Skeletal muscle cell (primary cell): ENCODE measurements around the gene MSMP.

Experiments
- DNase-seq: peaks from one replicate; pipeline ENCODE4 v3.0.0-alpha.2; 2010; ENCODE audit warnings: low read depth
- H3K4me3 ChIP-seq: 2 replicates; pipeline ENCODE4 v1.5.1; 2011; ENCODE audit warnings: low read depth, mild to moderate bottlenecking, control low read depth, low read length, moderate library complexity

The MSMP gene

DNA sequence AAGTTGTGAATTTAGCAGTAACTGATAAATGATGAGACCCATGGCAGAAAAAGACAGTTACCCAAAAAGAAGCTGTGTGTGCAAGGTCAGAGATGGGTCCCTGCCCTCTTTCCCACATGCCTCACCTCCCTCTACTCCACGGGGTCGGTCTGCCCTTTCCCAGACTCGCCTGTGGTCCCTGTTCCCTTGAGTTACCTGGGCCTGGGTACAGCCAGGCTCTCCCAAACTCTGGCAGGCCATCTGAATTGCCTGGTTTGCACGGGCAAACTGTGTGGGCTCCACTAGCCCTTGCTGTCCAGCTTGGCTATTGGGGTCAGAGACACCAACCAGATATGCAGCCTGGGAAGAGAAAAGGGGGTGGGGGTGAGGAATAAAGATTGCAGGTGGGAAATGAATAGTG, 45.9 kb downstream of the MSMP start:
- H3K4me3 ChIP-seq = no peak overlapping the region
- no peak for DNase-seq

DNA sequence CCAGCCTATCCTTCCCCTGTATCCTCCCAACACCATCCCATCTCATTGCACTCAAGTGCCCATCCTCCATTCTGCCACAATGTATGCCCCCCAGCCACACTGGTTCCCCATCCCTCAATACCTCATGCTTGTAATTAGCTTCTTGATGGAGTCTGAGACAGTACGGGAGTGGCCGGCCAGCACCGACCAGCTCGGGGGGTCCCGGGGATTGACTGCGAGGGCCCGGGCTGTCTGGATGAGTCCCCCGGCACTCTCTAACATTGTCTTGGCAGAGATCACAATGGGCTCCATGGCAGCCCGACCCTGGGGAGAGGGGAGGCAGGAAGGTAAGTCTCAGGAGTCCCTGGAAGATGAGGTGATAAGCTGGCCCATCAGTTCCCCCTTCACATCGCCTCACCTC, 47.1 kb downstream of the MSMP start:
- no peak for DNase-seq
- no peak overlapping the region for H3K4me3 ChIP-seq

DNA sequence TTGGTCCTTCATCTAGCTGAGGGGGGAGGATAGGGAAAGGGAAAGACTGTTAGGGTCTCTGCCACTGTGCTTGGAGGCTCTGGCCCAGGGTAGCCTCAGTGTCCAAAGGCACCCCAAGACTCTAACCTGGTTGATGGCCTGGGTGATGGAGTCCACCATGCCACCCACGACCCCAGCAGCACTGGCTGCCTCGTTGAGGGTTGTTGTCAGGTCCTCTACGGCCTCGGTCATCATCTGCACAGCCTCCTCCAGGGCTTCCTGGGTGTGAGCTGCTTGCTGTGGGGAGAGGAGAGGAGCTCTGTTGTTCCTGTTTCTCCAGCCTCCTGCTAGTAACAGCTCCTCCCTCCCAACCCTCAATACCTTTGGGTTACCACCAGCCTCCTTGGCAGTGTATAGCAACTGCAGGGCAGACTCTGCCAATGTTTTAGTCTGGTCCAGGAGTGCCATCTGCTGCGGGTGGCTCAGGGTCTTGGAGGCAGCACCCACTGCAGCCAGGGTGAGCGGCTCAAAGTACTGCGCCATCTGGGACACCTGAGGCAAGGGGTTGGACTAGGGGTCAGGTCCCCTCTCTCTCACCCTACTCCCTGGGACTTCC, 48.1 kb downstream of the MSMP start:
- no peak for DNase-seq
- H3K4me3 ChIP-seq = no peak overlapping the region

DNA sequence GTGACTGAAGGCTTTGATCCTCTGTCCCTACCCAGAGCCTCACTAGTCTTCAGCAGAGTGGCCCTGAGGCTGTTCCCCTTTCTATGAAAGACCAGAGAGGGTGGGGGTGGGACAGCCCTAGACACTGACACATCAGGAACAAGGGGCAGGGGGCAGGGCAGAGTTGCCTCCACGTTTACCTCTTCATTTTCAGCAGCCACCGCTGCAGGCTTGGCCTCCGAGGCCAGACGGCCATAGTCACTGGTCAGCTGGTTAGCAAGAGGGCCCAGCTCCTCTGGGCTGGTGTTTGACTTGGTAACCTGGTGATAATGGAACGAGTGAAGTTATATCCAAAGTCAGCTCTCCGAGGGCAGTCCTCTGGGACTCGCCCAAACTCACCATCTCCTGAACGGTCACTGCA, 48.7 kb downstream of the MSMP start:
- H3K4me3 ChIP-seq = no peak overlapping the region
- DNase-seq = no peak

DNA sequence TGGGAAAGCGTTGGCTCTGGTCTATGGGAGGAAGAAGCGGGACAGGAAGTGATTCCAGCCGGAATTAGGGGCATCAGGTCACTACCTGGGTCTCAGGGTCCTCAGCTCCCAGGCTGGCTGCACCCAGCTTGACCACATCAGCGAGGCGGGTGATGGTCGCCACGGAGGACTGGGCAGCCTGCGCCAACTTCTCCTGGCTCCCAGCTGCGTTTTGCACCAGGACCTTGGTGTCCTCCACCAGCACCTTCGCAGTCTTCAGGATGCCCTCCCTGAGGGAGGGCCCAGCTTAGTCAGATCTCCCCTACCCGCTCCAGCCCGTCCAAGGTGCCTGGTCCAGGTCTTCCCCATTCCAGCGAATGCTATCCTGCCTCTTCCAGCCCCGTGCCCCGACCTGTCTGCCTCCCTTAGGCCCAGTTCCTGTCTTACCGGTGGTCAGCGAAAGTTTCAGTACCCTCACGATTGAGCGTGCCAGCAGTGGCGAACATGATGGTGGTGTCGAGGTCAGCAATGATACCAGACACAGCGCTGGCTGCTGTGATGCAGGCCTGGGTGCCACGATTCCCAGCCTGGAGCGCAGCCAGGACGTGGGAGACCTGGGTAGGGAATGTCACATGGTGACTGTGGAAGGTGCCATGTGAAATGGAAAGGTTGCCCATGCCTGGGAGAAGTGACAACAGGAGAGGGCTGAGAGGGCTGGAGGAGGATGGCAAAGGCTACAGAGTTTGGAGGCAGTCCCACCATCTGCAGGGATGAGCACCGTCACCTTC, 50.0 kb downstream of the MSMP start:
- no peak overlapping the region for H3K4me3 ChIP-seq
- no peak for DNase-seq
